H1 (cell line): ENCODE measurements around the gene GLDC. TPM values are rescaled to one million over a fixed set of nuclear protein-coding genes. Genes with fewer than 3 reads are reported as not detected.
"Not testable (repeated sequence)": the region's sequence is repeated elsewhere in the genome, so short reads cannot be mapped to it uniquely, and the experiment has no call there.

Source experiments
- CTCF ChIA-PET: fragments of 300-600 bp; sonication (Branson Sonifier 250); formaldehyde crosslinking; loops from one replicate; lab custom pipeline; 2021; ENCODE audit not compliant: partially characterized antibody; lab: Charles Lee
- POLR2A ChIA-PET: fragments of 300-600 bp; sonication (Branson Sonifier 250); formaldehyde crosslinking; loops from one replicate; lab custom pipeline; 2021; ENCODE audit warnings: inconsistent platforms; ENCODE audit not compliant: partially characterized antibody; lab: Charles Lee
- DNase-seq, 2 experiments: peaks; one replicate each; pipeline versions ENCODE4 v3.0.0 to v3.0.0-alpha.2; 2010 to 2022; ENCODE audit warnings: low spot score in 2 of 2, low read depth in 1 of 2, mixed read lengths in 1 of 2
- FAIRE-seq: peaks from 2 replicates; lab custom pipeline; 2011; peaks lifted over from hg19 to GRCh38; lab: Jason Lieb, UNC
- H2AFZ ChIP-seq: 2 replicates; pipeline ENCODE4 v1.8.1; 2012; ENCODE audit warnings: low read length, inconsistent platforms
- H2AK5ac ChIP-seq: 2 replicates; pipeline ENCODE4 v1.6.1; 2013; ENCODE audit warnings: low read depth, low read length
- H2BK120ac ChIP-seq: replicated peaks from 2 replicates; pipeline ENCODE3; 2013; ENCODE audit warnings: low read depth, low read length, inconsistent platforms
- H2BK12ac ChIP-seq: 2 replicates; pipeline ENCODE4 v1.6.1; 2013; ENCODE audit warnings: low read depth, low read length
- H2BK15ac ChIP-seq: 2 replicates; pipeline ENCODE4 v1.6.1; 2013; ENCODE audit warnings: low read length
- H2BK20ac ChIP-seq: 2 replicates; pipeline ENCODE4 v1.6.1; 2013; ENCODE audit warnings: low read length
- H2BK5ac ChIP-seq: 2 replicates; pipeline ENCODE4 v1.6.1; 2013; ENCODE audit warnings: low read depth, low read length
- H3K14ac ChIP-seq: 2 replicates; pipeline ENCODE4 v1.6.1; 2013; ENCODE audit warnings: inconsistent platforms; ENCODE audit not compliant: insufficient read length
- H3K18ac ChIP-seq: 2 replicates; pipeline ENCODE4 v1.6.1; 2013; ENCODE audit warnings: low read length; ENCODE audit errors: extremely low read depth
- H3K23ac ChIP-seq: 2 replicates; pipeline ENCODE4 v1.6.1; 2013; ENCODE audit warnings: inconsistent platforms; ENCODE audit not compliant: insufficient read length
- H3K23me2 ChIP-seq: 2 replicates; pipeline ENCODE4 v1.6.1; 2013; ENCODE audit warnings: low read depth, low read length
- H3K27ac ChIP-seq: 2 replicates; pipeline ENCODE4 v1.6.1; 2011; ENCODE audit warnings: low read depth, low read length, inconsistent platforms
- H3K27me3 ChIP-seq, 4 experiments: replicated peaks in 1 of 4; 1 replicate in 1 of 4; 2 replicates in 3 of 4; pipeline versions ENCODE4 v1.6.1 to v1.8.1; 2011 to 2013; ENCODE audit warnings: low read length in 3 of 4, mild to moderate bottlenecking in 3 of 4, inconsistent platforms in 2 of 4, mixed read lengths in 2 of 4, moderate library complexity in 1 of 4; ENCODE audit not compliant: control insufficient read depth in 3 of 4, insufficient read depth in 3 of 4; ENCODE audit errors: extremely low read depth in 1 of 4
- H3K36me3 ChIP-seq, 4 experiments: 2 replicates each; pipeline versions ENCODE4 v1.6.1 to v1.8.1; 2011 to 2013; ENCODE audit warnings: mild to moderate bottlenecking in 4 of 4, low read length in 3 of 4, moderate library complexity in 2 of 4, control low read depth in 1 of 4, inconsistent platforms in 1 of 4; ENCODE audit not compliant: insufficient read depth in 4 of 4, control insufficient read depth in 2 of 4
- H3K4ac ChIP-seq: replicated peaks from 2 replicates; pipeline ENCODE3; 2013; ENCODE audit warnings: low read length, low read depth, mixed read lengths, inconsistent platforms; ENCODE audit not compliant: insufficient read length
- H3K4me1 ChIP-seq, 4 experiments: replicated peaks in 1 of 4; 1 replicate in 1 of 4; 2 replicates in 3 of 4; pipeline versions ENCODE4 v1.6.1 to v1.8.1; 2011 to 2013; ENCODE audit warnings: low read length in 3 of 4, inconsistent platforms in 2 of 4, mixed read lengths in 1 of 4; ENCODE audit not compliant: insufficient read depth in 4 of 4, control insufficient read depth in 3 of 4
- H3K4me2 ChIP-seq, 2 experiments: 2 replicates each; pipeline versions ENCODE4 v1.6.1 to v1.8.1; 2011 to 2013; ENCODE audit warnings: low read depth in 2 of 2, low read length in 2 of 2, control low read depth in 1 of 2, inconsistent platforms in 1 of 2, mild to moderate bottlenecking in 1 of 2; ENCODE audit not compliant: insufficient read depth in 1 of 2
- H3K4me3 ChIP-seq, 4 experiments: fragments of 200-600, 300-600 bp in 1 of 4; sonication (generic), shearing (Covaris generic), sonication (Bioruptor Twin) in 1 of 4; 2 replicates each; pipeline versions ENCODE4 v1.5.1 to v1.8.1; 2011 to 2016; ENCODE audit warnings: low read length in 4 of 4, low read depth in 3 of 4, control low read depth in 2 of 4, inconsistent platforms in 2 of 4, mild to moderate bottlenecking in 2 of 4, mixed read lengths in 1 of 4, moderate library complexity in 1 of 4; ENCODE audit not compliant: insufficient read depth in 2 of 4; ENCODE audit errors: extremely low read depth in 1 of 4
- H3K56ac ChIP-seq: replicated peaks from 2 replicates; pipeline ENCODE3; 2013; ENCODE audit warnings: low read depth, mild to moderate bottlenecking, mixed read lengths, low read length, inconsistent platforms; ENCODE audit not compliant: insufficient read length
- H3K79me1 ChIP-seq: 2 replicates; pipeline ENCODE4 v1.6.1; 2013; ENCODE audit warnings: low read depth, low read length, control low read depth
- H3K79me2 ChIP-seq, 2 experiments: 2 replicates each; pipeline versions ENCODE4 v1.6.1 to v1.8.1; 2012 to 2013; ENCODE audit warnings: low read length in 2 of 2, mild to moderate bottlenecking in 2 of 2, inconsistent platforms in 1 of 2; ENCODE audit not compliant: insufficient read depth in 2 of 2, control insufficient read depth in 1 of 2
- H3K9ac ChIP-seq, 4 experiments: replicated peaks in 1 of 4; 1 replicate in 1 of 4; 2 replicates in 3 of 4; pipeline versions ENCODE4 v1.6.1 to v1.8.1; 2011 to 2013; ENCODE audit warnings: low read depth in 3 of 4, low read length in 3 of 4, control low read depth in 2 of 4, mild to moderate bottlenecking in 2 of 4, moderate library complexity in 2 of 4, inconsistent platforms in 1 of 4; ENCODE audit errors: extremely low read depth in 1 of 4
- H3K9me3 ChIP-seq, 2 experiments: 2 replicates each; pipeline versions ENCODE4 v1.6.1 to v1.8.1; 2012 to 2013; ENCODE audit warnings: mild to moderate bottlenecking in 2 of 2, moderate library complexity in 2 of 2, control low read depth in 1 of 2, inconsistent platforms in 1 of 2, low read depth in 1 of 2, low read length in 1 of 2, mixed read lengths in 1 of 2; ENCODE audit not compliant: insufficient read depth in 2 of 2
- H4K20me1 ChIP-seq, 2 experiments: replicated peaks in 1 of 2; 2 replicates each; pipeline versions ENCODE3 to v1.8.1; 2011 to 2013; ENCODE audit warnings: inconsistent platforms in 2 of 2, low read length in 2 of 2, mild to moderate bottlenecking in 1 of 2; ENCODE audit not compliant: insufficient read depth in 2 of 2, control insufficient read depth in 1 of 2
- H4K5ac ChIP-seq: 2 replicates; pipeline ENCODE4 v1.6.1; 2013; ENCODE audit warnings: low read length, low read depth, mixed read lengths, inconsistent platforms; ENCODE audit not compliant: insufficient read length
- H4K8ac ChIP-seq: 2 replicates; pipeline ENCODE4 v1.8.0; 2013; ENCODE audit warnings: mild to moderate bottlenecking, moderate library complexity, low read length, inconsistent platforms; ENCODE audit not compliant: insufficient read depth; ENCODE audit errors: extremely low read depth
- H4K91ac ChIP-seq: replicated peaks from 2 replicates; pipeline ENCODE3; 2013; ENCODE audit warnings: low read length, mixed read lengths, inconsistent platforms; ENCODE audit not compliant: insufficient read length
- WGBS, 2 experiments: shearing (Covaris generic) in 1 of 2; methylation state at CpG; one replicate each; pipeline versions ENCODE4 v1.1.6 to v1.1.7; 2013 to 2015; ENCODE audit warnings: low lambda C conversion rate in 2 of 2, mixed read lengths in 2 of 2, inconsistent platforms in 1 of 2, low coverage in 1 of 2, missing lambda C conversion rate in 1 of 2; ENCODE audit not compliant: insufficient replicate concordance in 2 of 2, insufficient coverage in 1 of 2, insufficient read length in 1 of 2; ENCODE audit errors: extremely low coverage in 1 of 2, missing lambda C conversion rate in 1 of 2; 5-methylcytosine and 5-hydroxymethylcytosine counted together
- polyA plus RNA-seq, 7 experiments: library from polyadenylated mRNA; depleted of rRNA in 3 of 7; stranded (reverse) in 5 of 7; unstranded in 2 of 7; fragments of >200 nt in 5 of 7; fragments of 200-250 nt in 2 of 7; gene quantifications; 1 replicate in 5 of 7; 2 replicates in 1 of 7; 4 replicates in 1 of 7; pipeline versions ENCODE4 v1.2.1 to v1.2.3, GENCODE V29; 2011 to 2013; ENCODE audit warnings: missing spikeins in 2 of 7, mixed read lengths in 2 of 7
- total RNA-seq: library from RNA; stranded (reverse); fragmentation: NEBNext Ultra II Directional; extraction: Animal tissue kit (Norgen Biotek cat#: 25700); gene quantifications from 2 replicates; pipeline ENCODE4 v1.2.1, GENCODE V29; 2021
- TF ChIP-seq, protein P1 (sequence below), 3 experiments: IDR thresholded peaks; 1 replicate in 2 of 3; 2 replicates in 1 of 3; pipeline versions ENCODE4 v1.5.1 to v1.6.1; 2011; ENCODE audit warnings: low read length in 3 of 3, mild to moderate bottlenecking in 3 of 3, inconsistent platforms in 2 of 3, low read depth in 1 of 3, moderate library complexity in 1 of 3; ENCODE audit not compliant: insufficient read depth in 1 of 3; ENCODE audit errors: control extremely low read depth in 1 of 3

The GLDC gene
- total and polyA plus RNA-seq, 2 of the 8 experiments (the other 6 are each of a cell fraction or from before 2014, with no cell fraction given): 48.8 to 101 TPM

DNA sequence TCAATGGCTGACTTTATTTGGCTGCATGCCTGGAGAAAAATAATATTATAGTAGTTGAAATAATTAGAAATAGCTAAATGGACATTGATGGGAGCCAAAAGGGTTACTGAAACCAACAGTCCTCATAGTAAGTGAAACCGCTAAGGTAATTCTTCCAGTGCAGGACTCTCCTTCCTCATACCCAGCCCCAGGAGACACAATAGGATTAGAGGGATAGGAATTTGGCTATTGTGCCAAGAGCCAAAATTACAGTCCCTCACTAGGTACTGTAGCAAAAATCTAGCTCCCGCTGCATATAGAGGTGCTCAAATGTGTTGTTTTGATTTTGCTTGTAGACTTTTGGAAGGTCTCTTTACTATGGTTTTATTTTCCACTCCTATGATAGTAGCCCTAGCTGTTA, 20.2 kb downstream of the GLDC start (continued):
- TF ChIP-seq, protein P1, sequence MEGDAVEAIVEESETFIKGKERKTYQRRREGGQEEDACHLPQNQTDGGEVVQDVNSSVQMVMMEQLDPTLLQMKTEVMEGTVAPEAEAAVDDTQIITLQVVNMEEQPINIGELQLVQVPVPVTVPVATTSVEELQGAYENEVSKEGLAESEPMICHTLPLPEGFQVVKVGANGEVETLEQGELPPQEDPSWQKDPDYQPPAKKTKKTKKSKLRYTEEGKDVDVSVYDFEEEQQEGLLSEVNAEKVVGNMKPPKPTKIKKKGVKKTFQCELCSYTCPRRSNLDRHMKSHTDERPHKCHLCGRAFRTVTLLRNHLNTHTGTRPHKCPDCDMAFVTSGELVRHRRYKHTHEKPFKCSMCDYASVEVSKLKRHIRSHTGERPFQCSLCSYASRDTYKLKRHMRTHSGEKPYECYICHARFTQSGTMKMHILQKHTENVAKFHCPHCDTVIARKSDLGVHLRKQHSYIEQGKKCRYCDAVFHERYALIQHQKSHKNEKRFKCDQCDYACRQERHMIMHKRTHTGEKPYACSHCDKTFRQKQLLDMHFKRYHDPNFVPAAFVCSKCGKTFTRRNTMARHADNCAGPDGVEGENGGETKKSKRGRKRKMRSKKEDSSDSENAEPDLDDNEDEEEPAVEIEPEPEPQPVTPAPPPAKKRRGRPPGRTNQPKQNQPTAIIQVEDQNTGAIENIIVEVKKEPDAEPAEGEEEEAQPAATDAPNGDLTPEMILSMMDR (IDR thresholded peaks at IDR 0.05; ENCODE audit: control extremely low read depth in 1 of 3, insufficient read depth in 1 of 3, low read depth in 1 of 3, low read length in 3 of 3): no peak

GRCh38 chr9:6622784-6623183, 22.7 kb downstream of the GLDC start:
- H3K18ac ChIP-seq, H3K14ac ChIP-seq, H2AFZ ChIP-seq, H3K9ac ChIP-seq, H2BK120ac ChIP-seq, H2BK5ac ChIP-seq, POLR2A ChIA-PET, H2AK5ac ChIP-seq, H3K27me3 ChIP-seq, H2BK12ac ChIP-seq, H3K23ac ChIP-seq, H3K4ac ChIP-seq, FAIRE-seq, H3K27ac ChIP-seq, H3K4me3 ChIP-seq, H3K4me2 ChIP-seq, H4K20me1 ChIP-seq, H4K8ac ChIP-seq, DNase-seq, H3K79me1 ChIP-seq, H3K56ac ChIP-seq, H3K4me1 ChIP-seq, H2BK20ac ChIP-seq, H3K23me2 ChIP-seq, CTCF ChIA-PET, H2BK15ac ChIP-seq, H4K5ac ChIP-seq, H4K91ac ChIP-seq: not testable (repeated sequence)
- Histone ChIP-seq H3K9me3 (peaks cover 0 to 17% of the 10 kb centered on the region in 2 experiments; a peak in 1 of 4 replicates), H3K36me3 (peaks cover 0 to 12% (median 5%) of the 10 kb centered on the region in 4 experiments; a peak in 5 of 8 replicates), H3K79me2 (peaks cover 0 to 23% of the 10 kb centered on the region in 2 experiments; a peak in 2 of 4 replicates)
- 91% methylated on average over 4 of the region's 29 CpGs; no CpG with 5 or more reads in 1 of the 2 experiments for WGBS, 2 experiments
